Activated CD8-positive, alpha-beta memory T cell treated with anti-CD3 and anti-CD28 coated beads, Interleukin-2, amount 50 U/mL, for 1 hour (primary cell): Measurements from ENCODE around the gene SGCE.

ENCODE experiments used
- DNase-seq: peaks from one replicate; pipeline ENCODE4 v3.0.0-alpha.2; 2020; ENCODE audit errors: extremely low read depth

The SGCE gene

GRCh38 chr7:94660006-94660405, 4.1 kb upstream of the SGCE start:
- no peak for DNase-seq

GRCh38 chr7:94658826-94659225, 2.9 kb upstream of the SGCE start:
- DNase-seq, result no peak

- peak; percentile 85 for DNase-seq
Measured at GRCh38 chr7:94657771-94658693, 2.1 kb upstream of the SGCE start.

- no peak for DNase-seq
Measured at GRCh38 chr7:94656925-94657731, 1.2 kb upstream of the SGCE start.

GRCh38 chr7:94656658-94656924, 658 bp upstream of the SGCE start:
- no peak for DNase-seq

- no peak for DNase-seq
Measured at GRCh38 chr7:94655126-94655847, 646 bp downstream of the SGCE start.

- DNase-seq, result no peak
Measured at GRCh38 chr7:94654783-94655125, 1.2 kb downstream of the SGCE start.

- DNase-seq, result no peak
Measured at GRCh38 chr7:94650147-94651051, 5.5 kb downstream of the SGCE start.

- no peak for DNase-seq
Measured at GRCh38 chr7:94649450-94649849, 6.5 kb downstream of the SGCE start.

- DNase-seq, result no peak
Measured at GRCh38 chr7:94648731-94649130, 7.2 kb downstream of the SGCE start.

- DNase-seq, result no peak
Measured at GRCh38 chr7:94647295-94647694, 8.6 kb downstream of the SGCE start.

- no peak for DNase-seq
Measured at GRCh38 chr7:94643771-94644545, 12.0 kb downstream of the SGCE start.

- DNase-seq, result no peak
Measured at GRCh38 chr7:94642838-94643653, 12.9 kb downstream of the SGCE start.

- no peak for DNase-seq
Measured at GRCh38 chr7:94639384-94639783, 16.5 kb downstream of the SGCE start.

GRCh38 chr7:94635687-94636086, 20.2 kb downstream of the SGCE start:
- no peak for DNase-seq

- DNase-seq, result no peak
Measured at GRCh38 chr7:94634502-94634901, 21.4 kb downstream of the SGCE start.

- no peak for DNase-seq
Measured at GRCh38 chr7:94633687-94634086, 22.2 kb downstream of the SGCE start.

GRCh38 chr7:94633014-94633341, 23.0 kb downstream of the SGCE start:
- DNase-seq, result no peak

- no peak for DNase-seq
Measured at GRCh38 chr7:94632338-94633013, 23.5 kb downstream of the SGCE start.
